ENCODE measurements around the gene ASB11. TPM values are rescaled to one million over a fixed set of nuclear protein-coding genes. Genes with fewer than 3 reads are reported as not detected.
"Not testable (repeated sequence)": the region's sequence is repeated elsewhere in the genome, so short reads cannot be mapped to it uniquely, and the experiment has no call there.

The ASB11 gene
- total and polyA plus RNA-seq, 2 experiments from 2014 or later: not detected

DNA sequence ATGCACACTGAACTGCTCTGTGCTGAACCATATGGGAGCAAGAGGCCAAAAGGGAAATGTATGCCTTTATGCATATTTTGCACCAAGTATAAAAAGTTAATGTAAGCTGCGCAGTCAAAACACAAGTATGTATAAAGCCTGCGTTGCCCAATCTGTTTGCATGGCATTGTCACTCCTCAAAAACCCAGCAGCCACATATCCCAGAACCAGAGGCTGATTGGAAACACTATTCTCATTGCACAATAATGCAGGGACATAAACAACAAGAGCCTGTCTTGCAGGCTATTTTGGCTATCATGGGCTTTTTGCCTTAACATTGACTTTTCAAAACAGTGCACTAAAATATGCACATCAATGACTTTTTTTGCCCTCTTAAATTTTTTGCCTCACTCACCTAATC, 40.5 kb downstream of the ASB11 start:
- H3K36me3 ChIP-seq (ENCODE audit: low read depth): no peaks in the 10 kb centered on the region
- peak; percentile 22 for DNase-seq
- H3K9me3 ChIP-seq (ENCODE audit: low read depth): no peaks in the 10 kb centered on the region
- TF ChIP-seq EZH2phosphoT487 (IDR thresholded peaks at IDR 0.05; ENCODE audit: insufficient read depth, low read depth) (no peak), EZH2 (IDR thresholded peaks at IDR 0.05; ENCODE audit: insufficient read depth, poor library complexity, severe bottlenecking) (no peak)
- H3K27me3 ChIP-seq (replicated peaks; ENCODE audit: insufficient read depth): no peaks in the 10 kb centered on the region
- no peaks in the 10 kb centered on the region for H3K9me2 ChIP-seq (ENCODE audit: insufficient read depth)
- no peaks in the 10 kb centered on the region for H3K79me2 ChIP-seq (ENCODE audit: insufficient read depth)
- H4K20me1 ChIP-seq (ENCODE audit: insufficient read depth): no peaks in the 10 kb centered on the region
- no peaks in the 10 kb centered on the region for H3K4me1 ChIP-seq (ENCODE audit: insufficient read depth)
- H3K9ac ChIP-seq: no peak overlapping the region
- no peak overlapping the region for H3K27ac ChIP-seq
- no peaks in the 10 kb centered on the region for H3F3A ChIP-seq (ENCODE audit: insufficient read depth)
- in situ Hi-C loops (cut with MboI): no loop called here
- no peak overlapping the region for H3K4me3 ChIP-seq
- 0% methylated on average over 2 of the region's 2 CpGs for WGBS, 2 experiments (ENCODE audit: low coverage in 1 of 2, low lambda C conversion rate in 2 of 2, missing lambda C conversion rate in 2 of 2)
- no peak overlapping the region for H3K4me2 ChIP-seq (ENCODE audit: unreplicated experiment)
- no peak overlapping the region for H2AFZ ChIP-seq

DNA sequence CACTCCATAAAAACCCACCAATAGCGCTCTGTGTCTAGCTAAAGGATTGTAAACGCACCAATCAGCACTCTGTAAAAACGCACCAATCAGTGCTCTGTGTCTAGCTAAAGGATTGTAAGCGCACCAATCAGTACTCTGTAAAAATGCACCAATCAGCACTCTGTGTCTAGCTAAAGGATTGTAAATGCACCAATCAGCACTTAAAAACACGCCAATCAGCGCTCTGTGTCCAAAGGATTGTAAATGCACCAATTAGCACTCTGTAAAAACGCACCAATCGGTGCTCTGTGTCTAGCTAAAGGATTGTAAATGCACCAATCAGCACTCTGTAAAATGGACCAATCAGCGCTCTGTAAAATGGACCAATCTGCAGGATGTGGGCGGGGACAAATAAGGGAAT, 42.2 kb downstream of the ASB11 start:
- H3K4me2 ChIP-seq (ENCODE audit: unreplicated experiment); H3K27ac ChIP-seq; H3F3A ChIP-seq (ENCODE audit: insufficient read depth); H3K9ac ChIP-seq; in situ Hi-C loops (cut with MboI); H3K9me3 ChIP-seq (ENCODE audit: low read depth); H2AFZ ChIP-seq; H3K9me2 ChIP-seq (ENCODE audit: insufficient read depth); H3K79me2 ChIP-seq (ENCODE audit: insufficient read depth); DNase-seq; H3K4me3 ChIP-seq; H4K20me1 ChIP-seq (ENCODE audit: insufficient read depth); H3K36me3 ChIP-seq (ENCODE audit: low read depth); H3K4me1 ChIP-seq (ENCODE audit: insufficient read depth); H3K27me3 ChIP-seq (replicated peaks; ENCODE audit: insufficient read depth): not testable (repeated sequence)
- 77 to 78% methylated on average over 10 of the region's 10 CpGs for WGBS, 2 experiments (ENCODE audit: low coverage in 1 of 2, low lambda C conversion rate in 2 of 2, missing lambda C conversion rate in 2 of 2)

DNA sequence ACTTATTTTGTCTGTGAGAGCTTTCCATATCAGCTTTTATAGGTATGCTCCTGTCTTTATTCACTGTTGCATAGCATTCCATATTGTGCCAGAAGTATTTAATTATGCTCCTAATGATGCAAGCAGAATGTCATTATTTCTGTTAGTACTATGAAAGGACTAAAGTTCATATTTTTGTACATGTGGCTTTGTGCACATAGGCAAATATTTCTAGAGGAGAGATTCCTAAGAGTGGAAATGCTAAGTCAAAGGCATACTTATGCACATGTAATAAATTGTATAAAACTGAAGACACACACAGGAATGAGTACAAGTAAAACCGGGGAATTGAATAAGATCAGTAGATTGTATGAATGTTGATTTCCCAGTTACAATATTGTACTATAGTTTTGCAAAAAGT, 43.7 kb downstream of the ASB11 start:
- 9 to 13% methylated on average over 1 of the region's 1 CpG for WGBS, 2 experiments (ENCODE audit: low coverage in 1 of 2, low lambda C conversion rate in 2 of 2, missing lambda C conversion rate in 2 of 2)
- Histone ChIP-seq H2AFZ (no peak overlapping the region), H3K9me3 (ENCODE audit: low read depth) (no peaks in the 10 kb centered on the region), H3K36me3 (ENCODE audit: low read depth) (no peaks in the 10 kb centered on the region), H3K27ac (no peak overlapping the region), H3K4me1 (ENCODE audit: insufficient read depth) (0 out of 2 replicates have a peak, but pooled peaks cover 3% of the 10 kb centered on the region), H3K4me3 (no peak overlapping the region), H3K79me2 (ENCODE audit: insufficient read depth) (no peaks in the 10 kb centered on the region), H3F3A (ENCODE audit: insufficient read depth) (no peaks in the 10 kb centered on the region), H3K9me2 (ENCODE audit: insufficient read depth) (no peaks in the 10 kb centered on the region), H3K27me3 (replicated peaks; ENCODE audit: insufficient read depth) (no peaks in the 10 kb centered on the region), H4K20me1 (ENCODE audit: insufficient read depth) (no peaks in the 10 kb centered on the region), H3K4me2 (ENCODE audit: unreplicated experiment) (no peak overlapping the region), H3K9ac (no peak overlapping the region)
- in situ Hi-C loops (cut with MboI): no loop called here
- TF ChIP-seq EZH2phosphoT487 (IDR thresholded peaks at IDR 0.05; ENCODE audit: insufficient read depth, low read depth) (no peak), EZH2 (IDR thresholded peaks at IDR 0.05; ENCODE audit: insufficient read depth, poor library complexity, severe bottlenecking) (no peak)
- no peak for DNase-seq

DNA sequence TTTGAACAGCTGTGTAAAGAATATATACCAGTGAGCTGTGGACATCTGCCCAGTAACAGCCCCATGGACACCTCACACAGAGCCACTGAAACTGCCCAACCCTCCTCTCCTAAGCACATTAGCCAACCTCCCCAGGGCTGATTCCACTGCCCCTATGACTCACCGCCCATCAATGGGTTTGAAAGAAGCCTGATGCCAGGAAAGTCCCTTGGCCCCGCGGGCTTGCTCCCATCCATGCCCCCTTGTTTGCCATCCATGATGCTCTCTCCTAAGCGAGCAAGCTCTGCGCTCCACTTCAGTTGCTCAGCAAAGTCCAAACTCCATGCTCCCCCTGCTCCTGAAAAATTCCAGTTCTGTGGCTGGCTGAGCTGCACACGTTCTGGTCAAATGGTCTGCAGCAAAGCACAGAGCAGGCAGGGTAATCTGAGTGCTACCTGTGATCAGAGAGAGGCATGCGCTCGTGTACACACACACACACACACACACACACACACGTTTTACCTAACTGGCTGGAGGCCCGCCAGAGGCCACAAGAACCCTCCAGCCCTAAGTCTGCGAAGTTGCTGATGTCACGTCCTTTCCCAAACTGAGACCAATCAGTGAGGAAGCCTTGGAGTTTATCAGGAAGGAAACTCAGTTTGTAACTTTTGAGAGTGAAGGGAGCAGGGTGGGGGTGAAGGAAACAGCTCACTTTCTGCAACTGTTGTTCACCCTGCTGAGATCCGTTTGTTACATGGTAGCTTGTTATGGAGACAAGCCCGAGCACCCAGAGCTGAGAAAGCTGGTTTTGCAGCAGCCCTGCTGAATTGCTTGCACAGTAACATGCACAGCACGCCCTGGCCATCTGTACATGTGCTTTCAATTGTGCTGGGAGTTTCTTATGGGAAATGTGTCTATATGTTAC, 45.6 kb downstream of the ASB11 start, which contains the start of gene ASB9:
Gene ASB9 (minus strand): TSS at position 466 of the 904 bp plus-strand sequence. CDS start 209 bp downstream, at position 257.
- Histone ChIP-seq H3K79me2 (ENCODE audit: insufficient read depth) (no peaks in the 10 kb centered on the region), H4K20me1 (ENCODE audit: insufficient read depth) (no peaks in the 10 kb centered on the region), H3K9me2 (ENCODE audit: insufficient read depth) (no peaks in the 10 kb centered on the region), H3K4me1 (ENCODE audit: insufficient read depth) (0 out of 2 replicates have a peak, but pooled peaks cover 3% of the 10 kb centered on the region), H3K4me3 (peak within 1 kb of the TSS; percentile 55; the same call in 1 of the 2 replicates), H3F3A (ENCODE audit: insufficient read depth) (no peaks in the 10 kb centered on the region), H3K9me3 (ENCODE audit: low read depth) (no peaks in the 10 kb centered on the region), H3K4me2 (ENCODE audit: unreplicated experiment) (peak within 1 kb of the TSS; percentile 61), H3K27me3 (replicated peaks; ENCODE audit: insufficient read depth) (no peaks in the 10 kb centered on the region), H3K36me3 (ENCODE audit: low read depth) (no peaks in the 10 kb centered on the region), H2AFZ (peak within 1 kb of the TSS; percentile 66), H3K27ac (no peak within 1 kb of the TSS), H3K9ac (no peak within 1 kb of the TSS)
- TF ChIP-seq EZH2 (IDR thresholded peaks at IDR 0.05; ENCODE audit: insufficient read depth, poor library complexity, severe bottlenecking) (no peak), EZH2phosphoT487 (IDR thresholded peaks at IDR 0.05; ENCODE audit: insufficient read depth, low read depth) (no peak)
- peak; percentile 74 for DNase-seq
- WGBS, 2 experiments (ENCODE audit: low coverage in 1 of 2, low lambda C conversion rate in 2 of 2, missing lambda C conversion rate in 2 of 2): 5 to 7% methylated on average over 10 to 15 of the region's 15 CpGs
- in situ Hi-C loops (cut with MboI): no loop called here

Data from GM23248 (cell line).